Spinal cord (tissue), 10 donors: Measurements from ENCODE around the gene IQSEC1. TPM values are rescaled to one million over a fixed set of nuclear protein-coding genes. Genes with fewer than 3 reads are reported as not detected.
A peak's percentile ranks its signal among the peaks of the same experiment; 100 is the strongest.

ENCODE experiments used
- DNase-seq, 6 donors: peaks; one replicate each; pipeline versions ENCODE4 v3.0.0 to v3.0.0-alpha.2; 2013 to 2015; ENCODE audit warnings: low spot score in 6 of 6, low read depth in 4 of 6
- H3K27ac ChIP-seq: one replicate; pipeline ENCODE4 v1.5.1; 2013; ENCODE audit warnings: low read depth, low read length, control low read depth
- H3K27me3 ChIP-seq: one replicate; pipeline ENCODE4 v1.6.1; 2013; ENCODE audit warnings: low read length; ENCODE audit not compliant: control insufficient read depth, insufficient read depth
- H3K36me3 ChIP-seq: one replicate; pipeline ENCODE4 v1.6.1; 2013; ENCODE audit warnings: low read length; ENCODE audit not compliant: control insufficient read depth, insufficient read depth
- H3K4me1 ChIP-seq: one replicate; pipeline ENCODE4 v1.6.1; 2013; ENCODE audit warnings: low read length; ENCODE audit not compliant: control insufficient read depth, insufficient read depth
- H3K4me3 ChIP-seq: one replicate; pipeline ENCODE4 v1.5.1; 2013; ENCODE audit warnings: low read depth, low read length, control low read depth
- H3K9me3 ChIP-seq: one replicate; pipeline ENCODE4 v1.6.1; 2013; ENCODE audit warnings: low read length; ENCODE audit not compliant: control insufficient read depth, insufficient read depth
- WGBS: methylation state at CpG from one replicate; pipeline ENCODE4 v1.1.5; 2013; ENCODE audit warnings: missing lambda C conversion rate; ENCODE audit not compliant: insufficient coverage; 5-methylcytosine and 5-hydroxymethylcytosine counted together
- polyA plus RNA-seq, 2 donors: library from polyadenylated mRNA; unstranded; fragments of 120-200 nt; gene quantifications; one replicate each; pipeline ENCODE4 v1.2.1, GENCODE V29; 2013; ENCODE audit not compliant: insufficient read length in 2 of 2
- total RNA-seq, 2 donors: library from RNA; depleted of rRNA in 1 of 2; stranded (reverse); fragments of 120-200 nt in 1 of 2; fragments of >200 nt in 1 of 2; gene quantifications; one replicate each; pipeline versions ENCODE4 v1.2.3 to v1.2.4, GENCODE V29; 2013 to 2014
- donor health status: healthy.

The IQSEC1 gene
- total and polyA plus RNA-seq, 4 donors, result 40.2 to 87.1 (median 63.6) TPM

DNA sequence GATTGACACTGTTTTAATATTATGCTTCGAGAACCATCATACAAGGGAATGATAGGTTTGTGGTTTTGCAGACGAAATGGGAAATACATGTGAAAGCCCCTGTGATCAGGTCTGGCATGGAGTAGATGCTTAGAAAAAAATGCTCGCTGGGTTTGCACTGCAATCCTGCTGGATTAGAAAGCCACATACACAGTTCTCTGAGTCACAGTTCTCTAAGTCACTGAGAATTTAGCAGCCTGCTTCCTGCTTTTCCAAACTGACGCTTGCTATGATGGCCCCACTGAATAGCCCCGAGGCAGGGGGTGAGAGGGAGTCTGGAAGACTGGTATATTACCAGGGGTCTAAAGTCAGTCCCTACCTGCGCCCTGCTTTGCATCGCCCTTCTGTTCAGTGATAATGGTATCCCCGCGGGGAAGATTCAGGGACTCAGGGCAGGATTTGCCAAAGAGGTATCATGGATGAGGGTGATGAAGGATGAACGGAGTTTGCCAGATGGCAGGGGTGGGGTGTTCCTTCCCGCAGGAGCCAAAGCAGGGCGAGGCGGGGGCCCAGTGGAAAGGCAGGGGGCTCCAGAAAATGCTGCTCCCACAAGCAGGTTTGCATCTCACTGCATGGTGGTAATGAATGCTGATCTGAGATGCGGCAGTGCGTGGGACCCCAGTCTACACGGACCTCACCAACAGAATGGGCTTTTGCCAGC lies 82.3 kb downstream of the IQSEC1 start:
- Histone ChIP-seq H3K36me3 (peaks cover 15% of the 10 kb centered on the region), H3K9me3 (no peaks in the 10 kb centered on the region), H3K4me1 (peaks cover 53% of the 10 kb centered on the region), H3K4me3 (no peak overlapping the region), H3K27ac (no peak overlapping the region), H3K27me3 (no peaks in the 10 kb centered on the region)
- DNase-seq, result no peak
- 64% methylated on average over 14 of the region's 16 CpGs for WGBS

DNA sequence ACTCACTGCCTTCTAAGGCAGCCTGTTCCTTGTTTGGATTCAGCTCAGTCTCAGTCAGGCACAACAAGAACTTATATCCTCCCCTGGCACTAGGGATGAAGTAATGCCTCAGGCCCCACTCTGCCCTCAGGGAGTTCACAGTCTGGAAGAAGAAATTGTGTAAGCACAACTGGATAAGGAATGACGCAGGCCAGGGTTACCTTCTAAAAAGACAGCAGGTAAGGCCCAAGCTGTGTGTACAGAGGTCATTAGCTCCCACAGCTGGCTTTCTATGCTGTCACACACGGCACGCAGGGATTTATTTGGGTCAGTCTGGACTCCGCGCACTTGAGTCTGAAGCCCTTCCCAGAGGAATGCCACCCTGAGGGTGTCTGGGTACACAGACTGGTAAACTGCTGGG lies 82.9 kb downstream of the IQSEC1 start:
- peaks cover 55% of the 10 kb centered on the region for H3K4me1 ChIP-seq

DNA sequence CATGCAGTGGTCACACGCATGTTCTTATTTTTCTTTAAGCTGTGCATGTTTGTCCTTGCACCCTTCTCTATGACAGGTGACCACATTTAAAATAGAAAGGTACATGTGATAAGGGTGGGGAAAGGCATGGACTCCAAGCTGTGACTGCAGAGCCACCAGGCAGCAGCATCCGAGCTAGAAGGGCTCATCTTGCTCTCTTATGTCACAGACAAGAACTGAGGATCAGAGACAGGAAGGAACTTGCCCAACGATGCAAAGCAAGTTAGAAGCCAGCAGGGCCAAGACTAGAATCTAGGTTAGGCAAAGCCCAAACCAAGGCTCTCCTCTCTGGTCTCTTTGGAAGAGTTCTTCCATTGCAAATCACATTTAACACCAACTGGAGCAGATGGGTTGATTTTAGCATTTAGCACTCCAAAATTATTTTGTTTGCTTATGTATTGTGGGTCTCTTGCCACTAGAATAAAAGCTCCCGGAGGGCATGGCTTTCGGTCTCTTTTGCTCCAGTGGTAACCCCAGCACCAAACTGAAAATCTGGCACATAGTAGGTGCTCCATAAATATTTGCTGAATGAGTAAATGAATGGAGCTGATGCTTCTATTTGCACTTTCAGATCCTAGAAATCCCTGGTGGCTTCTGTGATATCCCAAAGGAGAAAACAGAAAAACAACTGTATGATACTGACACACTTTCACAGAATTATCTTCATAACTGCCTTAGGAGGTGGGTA lies 84.3 kb downstream of the IQSEC1 start:
- Histone ChIP-seq H3K36me3 (peaks cover 19% of the 10 kb centered on the region), H3K4me3 (no peak overlapping the region), H3K9me3 (no peaks in the 10 kb centered on the region), H3K4me1 (peaks cover 57% of the 10 kb centered on the region), H3K27me3 (no peaks in the 10 kb centered on the region), H3K27ac (no peak overlapping the region)
- 84% methylated on average over 3 of the region's 5 CpGs for WGBS
- no peak for DNase-seq

More for the DNA sequence above, 82.9 kb downstream of the IQSEC1 start:
- H3K36me3 ChIP-seq, result peaks cover 16% of the 10 kb centered on the region
- H3K9me3 ChIP-seq, result no peaks in the 10 kb centered on the region
- H3K27ac ChIP-seq, result no peak overlapping the region
- no peaks in the 10 kb centered on the region for H3K27me3 ChIP-seq
- 66% methylated on average over 5 of the region's 5 CpGs for WGBS
- DNase-seq, result no peak
- no peak overlapping the region for H3K4me3 ChIP-seq

DNA sequence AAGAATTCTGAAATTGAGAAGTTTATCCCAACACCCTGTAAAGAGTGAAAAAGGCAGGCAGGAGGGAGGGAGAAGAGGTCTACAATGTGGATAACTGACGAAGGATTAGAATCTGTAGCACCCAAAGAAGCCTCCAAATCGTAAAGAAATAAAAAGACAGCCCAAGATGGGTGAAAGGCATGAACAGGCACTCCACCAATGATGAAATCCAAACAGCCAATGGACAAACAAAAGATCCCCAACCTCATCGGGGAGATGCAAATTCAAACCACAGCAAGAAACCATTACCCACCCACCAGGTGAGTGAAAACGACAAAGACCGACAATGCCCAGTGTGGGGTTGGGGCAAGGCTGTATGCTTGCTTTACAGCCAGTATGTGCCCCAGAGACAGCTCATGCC lies 85.6 kb downstream of the IQSEC1 start:
- Histone ChIP-seq H3K36me3 (peaks cover 26% of the 10 kb centered on the region), H3K4me1 (peaks cover 54% of the 10 kb centered on the region), H3K4me3 (no peak overlapping the region), H3K27me3 (no peaks in the 10 kb centered on the region), H3K9me3 (no peaks in the 10 kb centered on the region), H3K27ac (no peak overlapping the region)
- DNase-seq, result no peak
- 100% methylated on average over 2 of the region's 5 CpGs for whole genome bisulfite sequencing

DNA sequence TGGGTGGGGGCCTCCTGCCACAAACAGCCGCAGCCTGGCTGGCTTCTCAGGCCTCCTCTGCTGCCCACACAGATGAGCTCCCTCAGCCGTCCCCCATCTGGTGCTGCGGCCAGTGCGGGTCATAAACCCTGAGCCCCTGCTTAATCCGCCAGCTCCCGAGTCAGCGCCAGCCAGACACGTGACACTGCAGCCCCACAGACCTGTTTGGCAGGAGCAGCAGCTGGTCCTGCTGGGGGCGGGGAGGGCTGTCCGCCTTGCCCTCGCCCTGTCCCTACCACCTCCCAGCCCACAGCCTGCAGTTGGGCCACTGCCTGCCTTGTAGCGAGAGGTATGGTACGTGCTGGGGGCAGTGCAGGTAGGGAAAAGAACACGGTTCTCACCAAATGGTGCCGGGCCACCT lies 86.2 kb downstream of the IQSEC1 start:
- Histone ChIP-seq H3K36me3 (peaks cover 26% of the 10 kb centered on the region), H3K27me3 (no peaks in the 10 kb centered on the region), H3K9me3 (no peaks in the 10 kb centered on the region), H3K4me1 (peaks cover 47% of the 10 kb centered on the region), H3K4me3 (no peak overlapping the region), H3K27ac (no peak overlapping the region)
- DNase-seq, result no peak
- WGBS, result 52% methylated on average over 11 of the region's 15 CpGs

DNA sequence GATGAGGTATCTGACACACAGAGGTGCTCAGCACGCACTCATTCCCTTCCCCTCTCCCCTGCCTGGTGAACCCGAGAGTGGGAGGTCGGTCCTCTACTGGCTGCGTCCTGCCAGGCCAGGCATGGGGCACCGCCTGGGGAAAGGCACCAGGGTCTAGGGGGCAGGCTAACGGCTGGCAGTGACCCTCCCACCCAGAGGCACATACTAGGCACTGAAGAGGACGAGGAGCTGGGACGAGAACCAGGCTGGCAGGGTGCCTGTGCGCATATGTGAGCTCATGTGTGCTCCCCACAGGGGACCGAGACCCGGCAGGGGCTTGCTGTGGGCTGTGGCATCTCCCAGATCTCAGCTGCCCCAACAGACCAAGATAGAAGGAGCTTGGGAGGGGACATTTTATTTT lies 86.7 kb downstream of the IQSEC1 start:
- Histone ChIP-seq H3K27me3 (no peaks in the 10 kb centered on the region), H3K4me1 (peaks cover 47% of the 10 kb centered on the region), H3K27ac (no peak overlapping the region), H3K4me3 (no peak overlapping the region), H3K36me3 (peaks cover 25% of the 10 kb centered on the region), H3K9me3 (no peaks in the 10 kb centered on the region)
- WGBS, result 65% methylated on average over 8 of the region's 11 CpGs
- no peak for DNase-seq

DNA sequence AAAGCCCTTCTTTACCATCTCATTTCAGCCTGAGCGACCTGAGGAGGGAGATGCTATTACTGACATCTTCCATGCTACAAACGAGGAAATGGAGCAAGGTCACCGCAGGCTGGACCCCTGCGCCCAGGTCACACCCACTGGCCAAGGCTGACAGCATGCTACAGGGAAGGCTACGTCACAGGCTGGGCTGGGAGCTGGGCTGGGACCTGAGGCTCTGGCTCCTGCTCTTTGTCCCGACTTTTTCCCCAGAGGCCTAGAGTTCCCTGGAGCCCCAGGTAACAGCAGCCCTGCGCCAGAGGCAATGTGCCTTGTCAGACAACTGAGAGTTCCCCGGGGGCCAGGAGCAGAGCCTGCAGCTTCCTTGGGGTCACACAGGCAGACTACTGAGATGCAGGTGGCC lies 87.2 kb downstream of the IQSEC1 start:
- H3K4me1 ChIP-seq, result peaks cover 42% of the 10 kb centered on the region
- H3K4me3 ChIP-seq, result no peak overlapping the region
- H3K27me3 ChIP-seq, result no peaks in the 10 kb centered on the region
- H3K9me3 ChIP-seq, result no peaks in the 10 kb centered on the region
- no peak for DNase-seq
- 83% methylated on average over 7 of the region's 8 CpGs for WGBS
- peaks cover 25% of the 10 kb centered on the region for H3K36me3 ChIP-seq
- no peak overlapping the region for H3K27ac ChIP-seq

DNA sequence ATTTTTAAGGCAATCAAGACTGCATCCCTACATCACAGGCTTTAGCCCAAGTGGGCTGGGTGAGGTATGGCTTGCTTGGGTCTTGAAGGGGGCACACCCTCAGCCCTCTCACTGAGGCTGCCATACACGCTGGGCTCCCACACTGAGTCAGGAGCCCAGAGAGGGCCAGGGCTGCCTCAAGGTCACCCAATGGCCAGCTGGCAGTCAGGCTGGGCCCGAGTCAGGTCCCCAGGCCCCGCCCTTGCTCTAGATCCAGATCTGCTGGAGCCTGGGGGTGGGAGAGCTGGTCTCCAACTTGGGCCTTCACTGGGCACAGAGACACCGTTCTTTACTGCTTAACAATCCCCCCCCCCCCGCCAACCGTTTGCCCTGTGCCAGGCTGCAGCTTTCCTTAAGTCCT lies 88.1 kb downstream of the IQSEC1 start:
- 79% methylated on average over 2 of the region's 6 CpGs for WGBS
- H3K4me1 ChIP-seq, result peaks cover 40% of the 10 kb centered on the region
- no peak overlapping the region for H3K27ac ChIP-seq
- no peaks in the 10 kb centered on the region for H3K9me3 ChIP-seq
- no peak overlapping the region for H3K4me3 ChIP-seq
- H3K27me3 ChIP-seq, result no peaks in the 10 kb centered on the region
- peaks cover 25% of the 10 kb centered on the region for H3K36me3 ChIP-seq
- DNase-seq, result no peak

DNA sequence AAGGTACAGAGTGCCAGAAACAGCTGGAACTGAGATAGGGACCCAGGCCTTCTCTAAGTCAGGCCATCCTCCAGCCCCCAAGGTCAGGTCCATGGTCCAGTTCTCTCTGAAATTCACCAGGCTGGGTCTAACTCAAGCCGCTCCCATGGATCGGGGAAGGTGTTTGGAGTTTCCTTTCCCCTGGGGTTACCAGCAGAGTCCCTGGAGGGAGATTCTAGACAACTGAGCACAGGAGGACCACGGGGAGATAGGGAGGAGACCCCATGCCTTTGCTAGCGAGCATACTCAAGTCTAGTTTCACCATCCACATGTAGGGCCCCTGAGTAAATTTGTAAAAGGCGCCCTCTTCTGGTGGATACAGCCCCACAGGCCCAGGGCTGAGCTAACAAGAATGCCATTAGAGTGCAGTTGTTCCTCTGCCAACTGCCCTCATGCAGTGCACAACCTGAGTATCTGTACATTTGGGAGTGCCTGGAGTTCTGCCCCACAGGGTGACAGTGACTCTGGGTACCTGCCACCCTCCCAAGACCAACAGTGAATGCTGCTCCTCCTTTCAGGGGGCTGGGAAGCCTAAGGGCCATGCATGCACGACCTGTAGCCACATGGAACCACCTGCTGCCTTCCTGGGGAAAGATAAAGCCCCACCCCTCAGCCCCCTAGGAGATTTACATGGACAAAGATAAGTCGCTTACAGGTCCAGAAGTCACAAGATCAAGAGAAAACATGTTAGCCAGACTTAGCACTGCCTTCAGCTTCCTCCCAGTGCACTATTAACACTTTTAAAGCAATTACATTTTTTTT lies 89.0 kb downstream of the IQSEC1 start:
- WGBS, result 53% methylated on average over 3 of the region's 7 CpGs
- peak in 2 of 6 donors; percentile 76 to 79 for DNase-seq
- H3K4me1 ChIP-seq, result peaks cover 47% of the 10 kb centered on the region
- no peaks in the 10 kb centered on the region for H3K27me3 ChIP-seq
- H3K27ac ChIP-seq, result no peak overlapping the region
- H3K9me3 ChIP-seq, result no peaks in the 10 kb centered on the region
- peaks cover 31% of the 10 kb centered on the region for H3K36me3 ChIP-seq
- no peak overlapping the region for H3K4me3 ChIP-seq
